GM13976 (cell line): ENCODE results near the gene ZMIZ2.

ENCODE experiments used
- DNase-seq: peaks from one replicate; pipeline ENCODE4 v3.0.0; 2012; ENCODE audit warnings: low spot score
- CTCF ChIP-seq: IDR thresholded peaks from 2 replicates; pipeline ENCODE4 v1.5.1; 2012; ENCODE audit warnings: borderline replicate concordance, mild to moderate bottlenecking; ENCODE audit not compliant: insufficient read depth; ENCODE audit errors: extremely low read depth, missing control alignments, control extremely low read depth
- in situ Hi-C: fragments of 300-500 bp; cut with MboI; formaldehyde crosslinking; loops from one replicate; pipeline ENCODE4 v1.12.0; 2022; ENCODE audit warnings: low sequenced_read_pairs, mixed read lengths, inconsistent platforms; ENCODE audit not compliant: unreplicated experiment

Gene ZMIZ2

GRCh38 chr7:44750921-44751571, 2.4 kb downstream of the ZMIZ2 start:
- no peak for TF ChIP-seq CTCF
- DNase-seq: peak; percentile 84
- in situ Hi-C loops: loop anchor here (25.0 kb wide), 1 partner anchor 164 kb away; the partner anchor contains the start of gene TMED4

- DNase-seq: no peak
- in situ Hi-C loops: loop anchor here (25.0 kb wide), 1 partner anchor 166 kb away; the partner anchor contains the start of gene TMED4
- no peak for TF ChIP-seq CTCF
These were observed 4.2 kb downstream of the ZMIZ2 start for GRCh38 chr7:44752822-44753221.

GRCh38 chr7:44754802-44755697, 6.4 kb downstream of the ZMIZ2 start:
- in situ Hi-C loops: loop anchor here (25.0 kb wide), 1 partner anchor 168 kb away; the partner anchor contains the start of gene TMED4
- peak; percentile 27 for DNase-seq
- no peak for TF ChIP-seq CTCF

- in situ Hi-C loops: loop anchor here (25.0 kb wide), 1 partner anchor 169 kb away; the partner anchor contains the start of gene TMED4
- TF ChIP-seq CTCF: no peak
- DNase-seq: peak; percentile 22
These were observed 7.3 kb downstream of the ZMIZ2 start for GRCh38 chr7:44755698-44756627.

GRCh38 chr7:44756904-44757303, 8.3 kb downstream of the ZMIZ2 start:
- no peak for TF ChIP-seq CTCF
- peak; percentile 20 for DNase-seq
- in situ Hi-C loops: loop anchor here (25.0 kb wide), 1 partner anchor 170 kb away; the partner anchor contains the start of gene TMED4
